Stimulated activated memory B cell treated with anti-CD40 and anti-IgM and Interleukin-4, amounts not matched to agents 10 μg/mL and 1 μg/mL and 100 μg/mL, for 72 hours (primary cell): ENCODE data around the gene CDH13.

Source experiments
- ATAC-seq: fragments of 150-1000 bp; cut with Tn5 transposase; 2 replicates; pipeline ENCODE4 v1.10.0; 2021
- H3K27ac Mint-ChIP-seq: one replicate; pipeline ENCODE4 v1.8.0; 2022; ENCODE audit warnings: mild to moderate bottlenecking, mixed read lengths
- H3K27me3 Mint-ChIP-seq: one replicate; pipeline ENCODE4 v1.8.0; 2022; ENCODE audit warnings: mixed read lengths
- H3K36me3 Mint-ChIP-seq: one replicate; pipeline ENCODE4 v1.8.0; 2022; ENCODE audit warnings: mixed read lengths
- H3K4me1 Mint-ChIP-seq: one replicate; pipeline ENCODE4 v1.8.0; 2022; ENCODE audit warnings: mixed read lengths
- H3K4me3 Mint-ChIP-seq: one replicate; pipeline ENCODE4 v1.8.0; 2022; ENCODE audit warnings: mild to moderate bottlenecking, moderate library complexity, mixed read lengths
- H3K9me3 Mint-ChIP-seq: one replicate; pipeline ENCODE4 v1.8.0; 2022; ENCODE audit warnings: mixed read lengths

CDH13 gene

GRCh38 chr16:82829301-82829700 is 202.5 kb downstream of the CDH13 start:
- no peaks in the 10 kb centered on the region for H3K27me3 Mint-ChIP-seq
- ATAC-seq: no peak
- no peak overlapping the region for H3K27ac Mint-ChIP-seq
- H3K9me3 Mint-ChIP-seq: peaks cover 2% of the 10 kb centered on the region
- no peaks in the 10 kb centered on the region for H3K36me3 Mint-ChIP-seq
- no peaks in the 10 kb centered on the region for H3K4me1 Mint-ChIP-seq
- H3K4me3 Mint-ChIP-seq: no peak overlapping the region

GRCh38 chr16:82830944-82831343 is 204.2 kb downstream of the CDH13 start:
- H3K4me1 Mint-ChIP-seq: no peaks in the 10 kb centered on the region
- H3K27me3 Mint-ChIP-seq: no peaks in the 10 kb centered on the region
- no peaks in the 10 kb centered on the region for H3K9me3 Mint-ChIP-seq
- H3K4me3 Mint-ChIP-seq: no peak overlapping the region
- no peak overlapping the region for H3K27ac Mint-ChIP-seq
- ATAC-seq: no peak
- H3K36me3 Mint-ChIP-seq: no peaks in the 10 kb centered on the region

GRCh38 chr16:82832821-82833220 is 206.1 kb downstream of the CDH13 start:
- Mint-ChIP-seq H3K36me3 (no peaks in the 10 kb centered on the region), H3K4me3 (no peak overlapping the region), H3K4me1 (no peaks in the 10 kb centered on the region), H3K27ac (no peak overlapping the region), H3K27me3 (no peaks in the 10 kb centered on the region), H3K9me3 (no peaks in the 10 kb centered on the region)
- no peak for ATAC-seq

- Mint-ChIP-seq H3K4me3 (no peak overlapping the region), H3K36me3 (no peaks in the 10 kb centered on the region), H3K27me3 (no peaks in the 10 kb centered on the region), H3K9me3 (no peaks in the 10 kb centered on the region), H3K4me1 (no peaks in the 10 kb centered on the region), H3K27ac (no peak overlapping the region)
- no peak for ATAC-seq
Measured at GRCh38 chr16:82833378-82833993, 206.7 kb downstream of the CDH13 start.

GRCh38 chr16:82834151-82834815 is 207.5 kb downstream of the CDH13 start:
- ATAC-seq: no peak
- H3K27ac Mint-ChIP-seq: no peak overlapping the region

GRCh38 chr16:82835487-82836155 is 208.9 kb downstream of the CDH13 start:
- Mint-ChIP-seq H3K4me1 (no peaks in the 10 kb centered on the region), H3K4me3 (no peak overlapping the region), H3K9me3 (no peaks in the 10 kb centered on the region), H3K27me3 (peaks cover 9% of the 10 kb centered on the region), H3K27ac (no peak overlapping the region), H3K36me3 (no peaks in the 10 kb centered on the region)
- no peak for ATAC-seq

More at GRCh38 chr16:82834151-82834815, 207.5 kb downstream of the CDH13 start:
- no peaks in the 10 kb centered on the region for H3K36me3 Mint-ChIP-seq
- H3K4me3 Mint-ChIP-seq: no peak overlapping the region
- no peaks in the 10 kb centered on the region for H3K4me1 Mint-ChIP-seq
- no peaks in the 10 kb centered on the region for H3K27me3 Mint-ChIP-seq
- no peaks in the 10 kb centered on the region for H3K9me3 Mint-ChIP-seq

GRCh38 chr16:82841108-82841507 is 214.3 kb downstream of the CDH13 start:
- Mint-ChIP-seq H3K4me1 (no peaks in the 10 kb centered on the region), H3K36me3 (no peaks in the 10 kb centered on the region), H3K27ac (no peak overlapping the region), H3K27me3 (peaks cover 9% of the 10 kb centered on the region), H3K4me3 (no peak overlapping the region), H3K9me3 (peaks cover 8% of the 10 kb centered on the region)
- no peak for ATAC-seq

GRCh38 chr16:82843606-82844271 is 217.0 kb downstream of the CDH13 start:
- Mint-ChIP-seq H3K36me3 (no peaks in the 10 kb centered on the region), H3K4me3 (no peak overlapping the region), H3K4me1 (no peaks in the 10 kb centered on the region), H3K27me3 (peaks cover 9% of the 10 kb centered on the region), H3K9me3 (peaks cover 8% of the 10 kb centered on the region), H3K27ac (no peak overlapping the region)
- ATAC-seq: no peak

GRCh38 chr16:82845116-82845515 is 218.3 kb downstream of the CDH13 start:
- no peak for ATAC-seq
- no peaks in the 10 kb centered on the region for H3K4me1 Mint-ChIP-seq
- H3K27me3 Mint-ChIP-seq: peaks cover 3% of the 10 kb centered on the region
- peaks cover 8% of the 10 kb centered on the region for H3K9me3 Mint-ChIP-seq
- H3K36me3 Mint-ChIP-seq: no peaks in the 10 kb centered on the region
- H3K4me3 Mint-ChIP-seq: no peak overlapping the region
- no peak overlapping the region for H3K27ac Mint-ChIP-seq

GRCh38 chr16:82846806-82847205 is 220.0 kb downstream of the CDH13 start:
- ATAC-seq: no peak

GRCh38 chr16:82848013-82848412 is 221.2 kb downstream of the CDH13 start:
- Mint-ChIP-seq H3K27ac (no peak overlapping the region), H3K36me3 (no peaks in the 10 kb centered on the region), H3K4me3 (no peak overlapping the region), H3K9me3 (peaks cover 5% of the 10 kb centered on the region), H3K4me1 (no peaks in the 10 kb centered on the region), H3K27me3 (no peaks in the 10 kb centered on the region)
- ATAC-seq: no peak

More at GRCh38 chr16:82846806-82847205, 220.0 kb downstream of the CDH13 start:
- Mint-ChIP-seq H3K4me3 (no peak overlapping the region), H3K9me3 (peaks cover 8% of the 10 kb centered on the region), H3K27me3 (no peaks in the 10 kb centered on the region), H3K27ac (no peak overlapping the region), H3K36me3 (no peaks in the 10 kb centered on the region), H3K4me1 (no peaks in the 10 kb centered on the region)

- H3K27me3 Mint-ChIP-seq: peaks cover 10% of the 10 kb centered on the region
- H3K4me3 Mint-ChIP-seq: no peak overlapping the region
- no peaks in the 10 kb centered on the region for H3K9me3 Mint-ChIP-seq
- no peaks in the 10 kb centered on the region for H3K4me1 Mint-ChIP-seq
- no peaks in the 10 kb centered on the region for H3K36me3 Mint-ChIP-seq
- ATAC-seq: no peak
- H3K27ac Mint-ChIP-seq: no peak overlapping the region
Measured at GRCh38 chr16:82852388-82853008, 225.7 kb downstream of the CDH13 start.

- Mint-ChIP-seq H3K27ac (no peak overlapping the region), H3K27me3 (peaks cover 21% of the 10 kb centered on the region), H3K36me3 (no peaks in the 10 kb centered on the region), H3K4me3 (no peak overlapping the region), H3K4me1 (no peaks in the 10 kb centered on the region), H3K9me3 (no peaks in the 10 kb centered on the region)
- no peak for ATAC-seq
Measured at GRCh38 chr16:82855471-82855870, 228.7 kb downstream of the CDH13 start.

- Mint-ChIP-seq H3K4me3 (no peak overlapping the region), H3K27ac (no peak overlapping the region), H3K27me3 (peaks cover 21% of the 10 kb centered on the region), H3K4me1 (no peaks in the 10 kb centered on the region), H3K9me3 (no peaks in the 10 kb centered on the region), H3K36me3 (no peaks in the 10 kb centered on the region)
- no peak for ATAC-seq
Measured at GRCh38 chr16:82857693-82858365, 231.1 kb downstream of the CDH13 start.

GRCh38 chr16:82859662-82860061 is 232.9 kb downstream of the CDH13 start:
- no peak for ATAC-seq
- Mint-ChIP-seq H3K36me3 (no peaks in the 10 kb centered on the region), H3K27me3 (peaks cover 11% of the 10 kb centered on the region), H3K27ac (no peak overlapping the region), H3K4me3 (no peak overlapping the region), H3K4me1 (no peaks in the 10 kb centered on the region), H3K9me3 (no peaks in the 10 kb centered on the region)
